ENCODE results near the gene MRPL9.
"Not testable (repeated sequence)": the region's sequence is repeated elsewhere in the genome, so short reads cannot be mapped to it uniquely, and the experiment has no call there.

The MRPL9 gene

GRCh38 chr1:151783796-151784195 is 20.5 kb upstream of the MRPL9 start:
- no peak for DNase-seq

GRCh38 chr1:151782741-151783140 is 19.4 kb upstream of the MRPL9 start:
- DNase-seq, result no peak

GRCh38 chr1:151782026-151782425 is 18.7 kb upstream of the MRPL9 start:
- DNase-seq, result not testable (repeated sequence)

- not testable (repeated sequence) for DNase-seq
Measured at GRCh38 chr1:151780736-151781135, 17.4 kb upstream of the MRPL9 start.

GRCh38 chr1:151779852-151780251 is 16.6 kb upstream of the MRPL9 start:
- no peak for DNase-seq

- no peak for DNase-seq
Measured at GRCh38 chr1:151777317-151777716, 14.0 kb upstream of the MRPL9 start.

- no peak for DNase-seq
Measured at GRCh38 chr1:151776665-151777062, 13.4 kb upstream of the MRPL9 start.

- DNase-seq, result no peak
Measured at GRCh38 chr1:151775894-151776664, 12.8 kb upstream of the MRPL9 start.

GRCh38 chr1:151774256-151774922 is 11.1 kb upstream of the MRPL9 start:
- no peak for DNase-seq

GRCh38 chr1:151773702-151774101 is 10.4 kb upstream of the MRPL9 start:
- no peak for DNase-seq

GRCh38 chr1:151769270-151769669 is 6.0 kb upstream of the MRPL9 start:
- DNase-seq, result not testable (repeated sequence)

- DNase-seq, result not testable (repeated sequence)
Measured at GRCh38 chr1:151768351-151769066, 5.2 kb upstream of the MRPL9 start.

GRCh38 chr1:151763990-151764389 is 694 bp upstream of the MRPL9 start:
- no peak for DNase-seq

GRCh38 chr1:151760597-151761385 is 2.5 kb downstream of the MRPL9 start:
- DNase-seq, result no peak

- no peak for DNase-seq
Measured at GRCh38 chr1:151759241-151759640, 4.1 kb downstream of the MRPL9 start.

GRCh38 chr1:151756291-151756690 is 7.0 kb downstream of the MRPL9 start:
- no peak for DNase-seq

- no peak for DNase-seq
Measured at GRCh38 chr1:151741516-151741915, 21.8 kb downstream of the MRPL9 start.

GRCh38 chr1:151739590-151740355 is 23.5 kb downstream of the MRPL9 start:
- no peak for DNase-seq

GRCh38 chr1:151737479-151737878 is 25.8 kb downstream of the MRPL9 start:
- no peak for DNase-seq

GRCh38 chr1:151737026-151737425 is 26.3 kb downstream of the MRPL9 start:
- no peak for DNase-seq

GRCh38 chr1:151733995-151734394 is 29.3 kb downstream of the MRPL9 start:
- DNase-seq, result not testable (repeated sequence)

GRCh38 chr1:151733126-151733525 is 30.2 kb downstream of the MRPL9 start:
- DNase-seq, result no peak

Measured in T-helper 2 cell (primary cell).